ENCODE measurements around the gene BTNL8. TPM values are rescaled to one million over a fixed set of nuclear protein-coding genes. Genes with fewer than 3 reads are reported as not detected.

The BTNL8 gene
- under 1 TPM; 0.06 to 0.07 TPM for polyA plus RNA-seq

GRCh38 chr5:180898621-180899246 is at the start of gene BTNL8:
BTNL8 (plus strand) TSS chr5:180899159; CDS start chr5:180899311, 152 bp downstream.
- Histone ChIP-seq H3K4me1 (ENCODE audit: control insufficient read depth in 2 of 2, insufficient read depth in 2 of 2, low read length in 1 of 2) (peaks cover 0 to 5% of the 10 kb centered on the region in 2 donors), H3K27me3 (ENCODE audit: control insufficient read depth in 1 of 2, insufficient read depth in 2 of 2, low read length in 2 of 2) (no peaks in the 10 kb centered on the region), H3K9me3 (ENCODE audit: control insufficient read depth in 2 of 2, insufficient read depth in 1 of 2, low read depth in 1 of 2, low read length in 1 of 2) (peaks cover 0 to 3% of the 10 kb centered on the region in 2 donors), H3K4me3 (ENCODE audit: low read depth in 1 of 2, low read length in 2 of 2) (no peak within 1 kb of the TSS), H3K27ac (ENCODE audit: low read depth in 2 of 2, low read length in 1 of 2) (peak within 1 kb of the TSS in 1 of 2 donors; percentile 60), H3K36me3 (ENCODE audit: control insufficient read depth in 2 of 2, insufficient read depth in 2 of 2, low read length in 1 of 2) (no peaks in the 10 kb centered on the region)
- 70 to 82% methylated on average over 9 of the region's 9 CpGs for WGBS, 2 donors

DNA sequence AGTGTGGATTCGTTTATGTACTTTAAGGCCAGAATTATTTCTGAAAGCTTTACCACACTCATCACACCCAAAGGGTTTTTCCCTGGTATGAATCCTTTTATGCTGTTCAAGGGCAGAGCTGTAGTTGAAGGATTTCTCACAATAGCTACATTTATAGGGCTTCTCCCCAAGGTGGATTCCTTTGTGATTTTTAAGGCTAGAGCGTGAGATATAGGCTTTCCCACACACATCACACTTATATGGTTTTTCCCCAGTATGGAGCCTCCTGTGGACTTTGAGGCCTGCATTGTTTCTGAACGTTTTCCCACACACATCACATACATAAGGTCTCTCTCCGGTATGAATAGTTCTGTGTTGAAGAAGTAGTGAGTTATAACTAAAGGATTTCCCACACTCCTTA is 49.1 kb upstream of the BTNL8 start:
- peaks cover 2 to 15% of the 10 kb centered on the region in 2 donors for H3K9me3 ChIP-seq (ENCODE audit: control insufficient read depth in 2 of 2, insufficient read depth in 1 of 2, low read depth in 1 of 2, low read length in 1 of 2)
- no peaks in the 10 kb centered on the region for H3K27me3 ChIP-seq (ENCODE audit: control insufficient read depth in 1 of 2, insufficient read depth in 2 of 2, low read length in 2 of 2)
- H3K27ac ChIP-seq (ENCODE audit: low read depth in 2 of 2, low read length in 1 of 2): no peak overlapping the region
- peak overlapping the region in 1 of 2 donors; percentile 2 for H3K4me3 ChIP-seq (ENCODE audit: low read depth in 1 of 2, low read length in 2 of 2)
- WGBS, 2 donors: 95 to 98% methylated on average over 4 of the region's 4 CpGs
- no peaks in the 10 kb centered on the region for H3K4me1 ChIP-seq (ENCODE audit: control insufficient read depth in 2 of 2, insufficient read depth in 2 of 2, low read length in 1 of 2)
- H3K36me3 ChIP-seq (ENCODE audit: control insufficient read depth in 2 of 2, insufficient read depth in 2 of 2, low read length in 1 of 2): peaks cover 18 to 21% of the 10 kb centered on the region in 2 donors

DNA sequence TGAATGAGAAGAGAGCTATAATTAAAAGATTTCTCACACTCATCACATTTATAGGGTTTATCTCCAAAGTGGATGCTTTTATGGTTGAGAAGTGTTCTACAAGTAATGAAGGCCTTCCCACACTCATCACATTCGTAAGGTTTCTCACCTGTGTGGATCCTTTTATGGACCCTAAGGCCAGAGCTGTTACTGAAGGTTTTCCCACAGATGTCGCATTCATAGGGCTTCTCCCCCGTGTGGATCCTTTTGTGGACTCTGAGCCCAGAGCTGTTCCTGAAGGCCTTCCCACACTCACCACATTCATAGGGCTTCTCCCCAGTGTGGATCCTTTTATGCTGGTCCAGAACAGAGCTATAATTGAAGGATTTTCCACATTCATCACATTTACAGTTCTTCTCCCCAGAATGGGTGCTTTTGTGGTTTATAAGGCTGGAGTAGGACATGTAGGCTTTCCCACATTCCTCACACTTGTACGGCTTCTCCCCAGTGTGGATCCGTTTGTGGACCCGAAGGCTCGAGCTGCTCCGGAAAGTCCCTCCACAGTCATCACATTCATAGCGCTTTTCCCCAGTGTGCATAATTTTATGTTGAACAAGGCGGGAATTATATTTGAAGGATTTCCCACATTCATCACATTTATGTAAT is 48.4 kb upstream of the BTNL8 start:
- Histone ChIP-seq H3K27ac (ENCODE audit: low read depth in 2 of 2, low read length in 1 of 2) (no peak overlapping the region), H3K4me1 (ENCODE audit: control insufficient read depth in 2 of 2, insufficient read depth in 2 of 2, low read length in 1 of 2) (no peaks in the 10 kb centered on the region), H3K36me3 (ENCODE audit: control insufficient read depth in 2 of 2, insufficient read depth in 2 of 2, low read length in 1 of 2) (peaks cover 21 to 22% of the 10 kb centered on the region in 2 donors), H3K4me3 (ENCODE audit: low read depth in 1 of 2, low read length in 2 of 2) (no peak overlapping the region), H3K9me3 (ENCODE audit: control insufficient read depth in 2 of 2, insufficient read depth in 1 of 2, low read depth in 1 of 2, low read length in 1 of 2) (peaks cover 2 to 15% of the 10 kb centered on the region in 2 donors), H3K27me3 (ENCODE audit: control insufficient read depth in 1 of 2, insufficient read depth in 2 of 2, low read length in 2 of 2) (no peaks in the 10 kb centered on the region)
- WGBS, 2 donors: 97 to 98% methylated on average over 10 of the region's 10 CpGs

DNA sequence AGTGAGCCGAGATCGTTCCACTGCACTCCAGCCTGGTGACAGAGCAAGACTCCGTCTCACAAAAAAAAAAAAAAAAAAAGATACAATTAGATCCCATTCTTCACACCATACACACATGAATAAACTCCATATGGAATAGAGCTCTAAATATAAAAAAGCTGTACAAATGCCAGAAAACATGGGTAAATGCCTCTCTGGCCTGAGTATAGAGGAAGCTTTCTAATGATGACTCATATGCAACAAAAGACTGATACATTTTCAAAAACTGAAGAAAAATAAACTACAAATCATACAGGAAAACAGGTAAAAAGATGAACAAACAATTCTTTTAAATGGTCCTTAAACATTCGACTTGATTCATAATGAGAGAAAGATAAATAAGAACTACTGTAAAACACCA is 46.5 kb upstream of the BTNL8 start:
- peaks cover 2 to 13% of the 10 kb centered on the region in 2 donors for H3K9me3 ChIP-seq (ENCODE audit: control insufficient read depth in 2 of 2, insufficient read depth in 1 of 2, low read depth in 1 of 2, low read length in 1 of 2)
- no peak overlapping the region for H3K27ac ChIP-seq (ENCODE audit: low read depth in 2 of 2, low read length in 1 of 2)
- H3K27me3 ChIP-seq (ENCODE audit: control insufficient read depth in 1 of 2, insufficient read depth in 2 of 2, low read length in 2 of 2): no peaks in the 10 kb centered on the region
- H3K4me1 ChIP-seq (ENCODE audit: control insufficient read depth in 2 of 2, insufficient read depth in 2 of 2, low read length in 1 of 2): no peaks in the 10 kb centered on the region
- H3K36me3 ChIP-seq (ENCODE audit: control insufficient read depth in 2 of 2, insufficient read depth in 2 of 2, low read length in 1 of 2): peaks cover 21 to 27% of the 10 kb centered on the region in 2 donors
- 81 to 90% methylated on average over 4 of the region's 4 CpGs for WGBS, 2 donors
- no peak overlapping the region for H3K4me3 ChIP-seq (ENCODE audit: low read depth in 1 of 2, low read length in 2 of 2)

DNA sequence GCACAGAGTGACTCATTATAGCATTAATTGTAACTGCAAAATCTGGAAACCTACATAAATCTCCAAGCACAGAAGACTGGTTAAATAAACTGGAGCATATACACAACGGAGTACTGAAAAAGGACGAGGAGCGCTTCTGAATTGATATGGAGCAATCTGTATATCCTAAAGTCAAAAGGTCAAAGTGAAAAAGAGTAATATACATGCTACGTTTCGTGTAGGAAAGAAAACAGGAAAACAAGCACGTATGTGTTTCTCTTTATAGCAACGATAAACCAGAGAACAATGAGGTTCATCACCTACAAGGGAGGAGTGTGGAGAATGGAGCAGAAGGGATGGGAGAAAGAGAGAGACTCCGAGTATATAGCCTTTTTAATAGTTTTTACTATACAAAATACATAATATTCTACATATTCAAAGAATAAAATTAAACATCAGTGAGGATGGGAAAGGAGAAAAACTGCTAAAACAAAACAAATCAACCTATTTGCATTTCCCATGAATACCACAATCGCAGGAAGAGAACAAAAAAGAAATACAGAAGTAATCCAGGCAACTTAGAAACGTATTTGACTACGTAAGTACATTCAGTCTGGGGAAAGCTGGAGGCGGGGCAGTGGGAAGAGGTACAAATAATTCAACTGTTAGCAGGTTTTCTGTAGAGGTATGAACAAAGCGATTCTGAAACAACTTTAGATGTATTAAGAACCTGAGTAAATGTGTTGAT is 45.7 kb upstream of the BTNL8 start:
- WGBS, 2 donors: 78 to 83% methylated on average over 13 of the region's 13 CpGs
- Histone ChIP-seq H3K4me1 (ENCODE audit: control insufficient read depth in 2 of 2, insufficient read depth in 2 of 2, low read length in 1 of 2) (no peaks in the 10 kb centered on the region), H3K36me3 (ENCODE audit: control insufficient read depth in 2 of 2, insufficient read depth in 2 of 2, low read length in 1 of 2) (peaks cover 21 to 27% of the 10 kb centered on the region in 2 donors), H3K27me3 (ENCODE audit: control insufficient read depth in 1 of 2, insufficient read depth in 2 of 2, low read length in 2 of 2) (no peaks in the 10 kb centered on the region), H3K9me3 (ENCODE audit: control insufficient read depth in 2 of 2, insufficient read depth in 1 of 2, low read depth in 1 of 2, low read length in 1 of 2) (peaks cover 2 to 13% of the 10 kb centered on the region in 2 donors), H3K4me3 (ENCODE audit: low read depth in 1 of 2, low read length in 2 of 2) (no peak overlapping the region), H3K27ac (ENCODE audit: low read depth in 2 of 2, low read length in 1 of 2) (no peak overlapping the region)

DNA sequence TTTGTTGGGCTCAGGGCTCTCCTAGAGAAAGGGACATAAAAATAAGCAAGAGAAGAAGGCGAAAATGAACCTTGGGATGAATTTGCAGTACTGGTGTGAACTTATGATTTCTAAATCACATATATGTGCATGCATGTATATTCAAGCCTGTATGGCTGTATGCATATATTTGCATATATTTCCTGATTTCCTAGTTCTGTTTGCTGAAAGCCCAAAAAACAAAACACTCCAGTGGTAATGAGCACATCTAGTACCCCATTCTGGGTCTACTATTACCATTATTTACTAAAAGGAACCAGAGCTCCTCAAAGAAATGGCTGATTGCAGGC is 45.1 kb upstream of the BTNL8 start:
- Histone ChIP-seq H3K4me3 (ENCODE audit: low read depth in 1 of 2, low read length in 2 of 2) (no peak overlapping the region), H3K36me3 (ENCODE audit: control insufficient read depth in 2 of 2, insufficient read depth in 2 of 2, low read length in 1 of 2) (peaks cover 21 to 29% of the 10 kb centered on the region in 2 donors), H3K27me3 (ENCODE audit: control insufficient read depth in 1 of 2, insufficient read depth in 2 of 2, low read length in 2 of 2) (no peaks in the 10 kb centered on the region), H3K27ac (ENCODE audit: low read depth in 2 of 2, low read length in 1 of 2) (no peak overlapping the region), H3K4me1 (ENCODE audit: control insufficient read depth in 2 of 2, insufficient read depth in 2 of 2, low read length in 1 of 2) (peaks cover 0 to 2% of the 10 kb centered on the region in 2 donors), H3K9me3 (ENCODE audit: control insufficient read depth in 2 of 2, insufficient read depth in 1 of 2, low read depth in 1 of 2, low read length in 1 of 2) (peaks cover 2 to 13% of the 10 kb centered on the region in 2 donors)
- 94 to 96% methylated on average over 1 of the region's 1 CpG for WGBS, 2 donors

- H3K27ac ChIP-seq (ENCODE audit: low read depth in 2 of 2, low read length in 1 of 2): no peak overlapping the region
- H3K36me3 ChIP-seq (ENCODE audit: control insufficient read depth in 2 of 2, insufficient read depth in 2 of 2, low read length in 1 of 2): peaks cover 0 to 12% of the 10 kb centered on the region in 2 donors
- H3K4me1 ChIP-seq (ENCODE audit: control insufficient read depth in 2 of 2, insufficient read depth in 2 of 2, low read length in 1 of 2): peaks cover 0 to 3% of the 10 kb centered on the region in 2 donors
- H3K9me3 ChIP-seq (ENCODE audit: control insufficient read depth in 2 of 2, insufficient read depth in 1 of 2, low read depth in 1 of 2, low read length in 1 of 2): no peaks in the 10 kb centered on the region
- H3K27me3 ChIP-seq (ENCODE audit: control insufficient read depth in 1 of 2, insufficient read depth in 2 of 2, low read length in 2 of 2): no peaks in the 10 kb centered on the region
- 96 to 97% methylated on average over 6 of the region's 6 CpGs for WGBS, 2 donors
- H3K4me3 ChIP-seq (ENCODE audit: low read depth in 1 of 2, low read length in 2 of 2): no peak overlapping the region
These were observed 40.4 kb upstream of the BTNL8 start for GRCh38 chr5:180858586-180858985.

GRCh38 chr5:180860273-180860886 is 38.6 kb upstream of the BTNL8 start:
- WGBS, 2 donors: 0% methylated on average over 18 of the region's 18 CpGs
- H3K9me3 ChIP-seq (ENCODE audit: control insufficient read depth in 2 of 2, insufficient read depth in 1 of 2, low read depth in 1 of 2, low read length in 1 of 2): no peaks in the 10 kb centered on the region
- peaks cover 0 to 9% of the 10 kb centered on the region in 2 donors for H3K36me3 ChIP-seq (ENCODE audit: control insufficient read depth in 2 of 2, insufficient read depth in 2 of 2, low read length in 1 of 2)
- H3K4me1 ChIP-seq (ENCODE audit: control insufficient read depth in 2 of 2, insufficient read depth in 2 of 2, low read length in 1 of 2): peaks cover 0 to 3% of the 10 kb centered on the region in 2 donors
- H3K4me3 ChIP-seq (ENCODE audit: low read depth in 1 of 2, low read length in 2 of 2): peak overlapping the region; percentile 72 to 80
- H3K27ac ChIP-seq (ENCODE audit: low read depth in 2 of 2, low read length in 1 of 2): peak overlapping the region; percentile 97 to 98
- H3K27me3 ChIP-seq (ENCODE audit: control insufficient read depth in 1 of 2, insufficient read depth in 2 of 2, low read length in 2 of 2): no peaks in the 10 kb centered on the region

All from esophagus (tissue), 2 donors.